PFSK-1 (cell line): ENCODE measurements around the gene KRTAP10-8.

ENCODE experiments used
- FOXP2 ChIP-seq: optimal IDR thresholded peaks from 2 replicates; pipeline ENCODE3; 2011; ENCODE audit warnings: borderline replicate concordance, control low read depth, inconsistent platforms; ENCODE audit not compliant: insufficient read depth; ENCODE audit errors: extremely low read length, extremely low read depth
- POLR2AphosphoS5 ChIP-seq: IDR thresholded peaks from 2 replicates; pipeline ENCODE4 v1.6.1; 2012; ENCODE audit warnings: low read depth, mild to moderate bottlenecking, control low read depth, low read length, moderate library complexity
- SIN3A ChIP-seq: IDR thresholded peaks from 2 replicates; pipeline ENCODE4 v1.6.1; 2012; ENCODE audit warnings: mild to moderate bottlenecking, low read length, moderate library complexity, borderline replicate concordance; ENCODE audit not compliant: insufficient read depth
- TAF1 ChIP-seq: IDR thresholded peaks from 2 replicates; pipeline ENCODE4 v1.6.1; 2012; ENCODE audit warnings: low read length, control low read depth, borderline replicate concordance; ENCODE audit not compliant: insufficient read depth
- TF ChIP-seq, protein P1 (sequence below), 2 experiments: IDR thresholded peaks; 2 replicates each; pipeline versions ENCODE4 v1.6.1 to v1.8.0; 2011 to 2012; ENCODE audit warnings: low read depth in 2 of 2, low read length in 2 of 2, control low read depth in 1 of 2, inconsistent platforms in 1 of 2, mild to moderate bottlenecking in 1 of 2, moderate library complexity in 1 of 2; ENCODE audit not compliant: insufficient read depth in 1 of 2

The KRTAP10-8 gene

DNA sequence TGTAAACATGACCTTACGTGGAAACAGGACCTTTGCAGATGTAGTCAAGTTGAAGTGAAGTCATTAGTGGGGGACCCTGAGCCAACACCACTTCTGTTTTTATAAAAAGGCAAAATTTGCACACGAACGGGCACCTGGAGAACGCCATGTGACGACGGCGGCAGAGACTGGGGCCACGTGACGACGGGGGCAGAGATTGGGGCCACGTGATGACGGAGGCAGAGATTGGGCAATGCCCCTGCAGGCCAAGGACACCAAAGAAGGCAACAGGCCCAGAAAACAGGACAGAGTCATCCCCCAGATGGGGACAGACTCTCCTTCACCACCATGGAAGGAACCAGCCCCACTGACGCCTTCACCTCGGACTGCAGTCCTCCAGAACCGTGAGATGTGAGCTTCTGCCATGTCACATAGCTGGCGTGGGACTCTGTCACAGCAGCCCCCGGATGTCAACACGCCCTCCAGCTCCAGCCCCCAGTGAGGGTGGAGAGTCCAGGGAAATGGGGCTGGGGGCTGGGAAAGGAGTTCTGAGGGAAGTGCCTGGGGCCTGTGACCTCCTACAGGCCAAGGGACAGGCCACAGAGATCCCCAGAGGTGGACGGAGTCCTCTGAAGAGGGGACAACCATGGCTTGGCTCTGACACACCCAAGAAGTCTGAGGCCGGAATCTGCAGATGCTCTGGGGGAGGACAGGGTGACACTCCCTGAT is 38.5 kb downstream of the KRTAP10-8 start:
- no peak for TF ChIP-seq FOXP2
- no peak for TF ChIP-seq POLR2AphosphoS5
- no peak for TF ChIP-seq SIN3A
- TF ChIP-seq, protein P1, sequence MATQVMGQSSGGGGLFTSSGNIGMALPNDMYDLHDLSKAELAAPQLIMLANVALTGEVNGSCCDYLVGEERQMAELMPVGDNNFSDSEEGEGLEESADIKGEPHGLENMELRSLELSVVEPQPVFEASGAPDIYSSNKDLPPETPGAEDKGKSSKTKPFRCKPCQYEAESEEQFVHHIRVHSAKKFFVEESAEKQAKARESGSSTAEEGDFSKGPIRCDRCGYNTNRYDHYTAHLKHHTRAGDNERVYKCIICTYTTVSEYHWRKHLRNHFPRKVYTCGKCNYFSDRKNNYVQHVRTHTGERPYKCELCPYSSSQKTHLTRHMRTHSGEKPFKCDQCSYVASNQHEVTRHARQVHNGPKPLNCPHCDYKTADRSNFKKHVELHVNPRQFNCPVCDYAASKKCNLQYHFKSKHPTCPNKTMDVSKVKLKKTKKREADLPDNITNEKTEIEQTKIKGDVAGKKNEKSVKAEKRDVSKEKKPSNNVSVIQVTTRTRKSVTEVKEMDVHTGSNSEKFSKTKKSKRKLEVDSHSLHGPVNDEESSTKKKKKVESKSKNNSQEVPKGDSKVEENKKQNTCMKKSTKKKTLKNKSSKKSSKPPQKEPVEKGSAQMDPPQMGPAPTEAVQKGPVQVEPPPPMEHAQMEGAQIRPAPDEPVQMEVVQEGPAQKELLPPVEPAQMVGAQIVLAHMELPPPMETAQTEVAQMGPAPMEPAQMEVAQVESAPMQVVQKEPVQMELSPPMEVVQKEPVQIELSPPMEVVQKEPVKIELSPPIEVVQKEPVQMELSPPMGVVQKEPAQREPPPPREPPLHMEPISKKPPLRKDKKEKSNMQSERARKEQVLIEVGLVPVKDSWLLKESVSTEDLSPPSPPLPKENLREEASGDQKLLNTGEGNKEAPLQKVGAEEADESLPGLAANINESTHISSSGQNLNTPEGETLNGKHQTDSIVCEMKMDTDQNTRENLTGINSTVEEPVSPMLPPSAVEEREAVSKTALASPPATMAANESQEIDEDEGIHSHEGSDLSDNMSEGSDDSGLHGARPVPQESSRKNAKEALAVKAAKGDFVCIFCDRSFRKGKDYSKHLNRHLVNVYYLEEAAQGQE (IDR thresholded peaks at IDR 0.05; ENCODE audit: insufficient read depth in 1 of 2, low read depth in 2 of 2, low read length in 2 of 2), result no peak

DNA sequence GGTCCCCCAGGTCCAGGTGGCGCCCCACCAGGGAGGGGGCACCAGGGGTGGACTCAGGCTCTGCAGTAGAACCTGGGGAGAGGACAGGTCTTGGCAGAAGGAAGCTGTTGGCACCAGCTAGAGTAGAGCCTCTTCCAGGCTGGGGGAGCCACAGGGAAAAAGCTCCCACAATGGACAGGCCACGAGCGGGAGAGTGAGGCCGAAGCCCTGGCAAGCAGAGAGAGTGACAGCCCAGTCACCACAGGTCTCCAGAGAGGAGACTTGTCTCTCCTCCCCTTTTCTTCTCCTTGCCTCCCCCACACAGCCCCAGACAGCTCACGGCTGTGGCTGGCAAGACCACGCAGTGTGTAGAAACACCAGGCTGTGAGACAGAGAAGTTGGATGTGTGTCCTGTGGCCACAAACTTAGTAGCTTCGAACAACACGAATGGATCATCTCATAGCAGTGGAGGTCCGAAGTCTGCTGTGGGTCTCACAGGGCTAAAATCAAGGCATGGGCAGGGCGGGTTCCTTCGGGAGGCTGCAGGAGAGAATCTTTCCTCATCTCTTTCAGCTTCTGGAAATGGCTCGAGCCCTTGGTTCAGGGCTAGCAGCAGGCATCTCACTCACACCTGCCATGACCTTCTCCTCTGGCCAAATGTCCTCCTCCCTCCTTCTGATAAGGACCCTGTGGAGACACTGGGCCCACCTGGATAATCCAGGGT is 39.2 kb downstream of the KRTAP10-8 start:
- TF ChIP-seq, protein P1 (IDR thresholded peaks at IDR 0.05; ENCODE audit: insufficient read depth in 1 of 2, low read depth in 2 of 2, low read length in 2 of 2), result no peak
- no peak for TF ChIP-seq POLR2AphosphoS5
- no peak for TF ChIP-seq FOXP2
- TF ChIP-seq SIN3A, result no peak
- no peak for TF ChIP-seq TAF1

DNA sequence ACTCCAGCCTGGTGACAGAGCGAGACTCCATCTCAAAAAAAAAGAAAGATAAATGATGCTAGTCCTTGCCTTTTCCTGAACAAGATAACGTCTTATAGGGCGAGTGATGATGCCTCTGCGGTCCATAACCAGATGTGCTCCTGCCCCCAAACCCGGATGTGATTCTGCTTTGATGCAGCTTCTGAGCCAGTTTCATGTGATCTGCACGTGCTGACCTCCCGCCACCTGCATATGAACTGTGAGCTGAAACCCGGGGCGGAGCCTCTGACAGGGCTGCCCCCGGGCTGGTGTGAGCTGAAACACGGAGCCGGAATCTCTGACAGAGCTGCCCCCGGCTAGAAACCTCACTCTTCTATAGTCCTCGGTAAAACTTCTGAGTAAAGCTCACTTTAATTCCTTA is 41.2 kb downstream of the KRTAP10-8 start:
- TF ChIP-seq SIN3A, result no peak
- TF ChIP-seq FOXP2, result no peak
- TF ChIP-seq, protein P1 (IDR thresholded peaks at IDR 0.05; ENCODE audit: insufficient read depth in 1 of 2, low read depth in 2 of 2, low read length in 2 of 2), result no peak
- no peak for TF ChIP-seq POLR2AphosphoS5
- no peak for TF ChIP-seq TAF1

DNA sequence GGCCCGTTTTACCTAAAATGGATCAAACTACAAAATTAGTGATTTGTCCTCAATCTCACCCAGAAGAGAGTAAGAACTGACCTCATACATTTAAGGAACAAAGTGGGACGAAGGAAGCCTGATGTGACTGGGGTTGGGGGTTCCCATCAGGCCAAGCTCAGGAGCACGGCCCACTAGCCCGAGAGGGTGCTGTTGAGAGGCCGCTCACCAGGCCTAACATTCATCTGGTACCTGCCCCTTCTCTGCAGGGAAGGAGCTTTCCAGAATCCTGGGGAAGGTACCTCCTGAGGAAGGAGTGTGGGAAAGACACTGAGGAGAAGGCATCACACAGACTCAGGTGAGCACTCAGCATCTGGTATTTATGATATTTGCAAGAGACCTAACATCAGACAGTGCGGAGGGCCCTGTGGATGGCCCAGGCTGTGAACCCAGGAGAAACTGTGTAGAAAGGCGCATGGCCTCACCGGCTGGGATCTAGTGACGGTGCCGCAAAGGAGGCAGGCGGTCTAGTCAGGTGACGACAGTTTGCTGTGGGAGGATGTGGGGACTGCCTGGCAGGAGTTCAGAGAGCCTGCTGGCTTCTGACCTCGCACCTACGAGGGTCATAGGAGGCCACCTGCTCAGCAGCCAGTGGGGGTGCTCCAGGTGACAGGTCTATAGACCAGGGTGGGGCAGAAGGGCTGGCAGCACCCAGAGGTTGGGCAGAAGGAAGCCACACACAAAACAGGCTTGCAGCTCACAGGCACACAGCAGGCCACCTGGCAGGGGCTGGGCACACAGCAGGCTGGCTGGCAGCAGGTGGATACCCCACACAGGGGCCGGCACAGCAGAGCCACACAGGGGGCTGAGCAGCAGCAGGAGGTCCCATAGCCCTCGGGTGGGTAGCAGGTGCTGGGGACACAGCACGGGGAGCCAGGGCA is 42.0 kb downstream of the KRTAP10-8 start:
- no peak for TF ChIP-seq TAF1
- TF ChIP-seq SIN3A, result no peak
- no peak for TF ChIP-seq POLR2AphosphoS5
- TF ChIP-seq FOXP2, result no peak
- TF ChIP-seq, protein P1 (IDR thresholded peaks at IDR 0.05; ENCODE audit: insufficient read depth in 1 of 2, low read depth in 2 of 2, low read length in 2 of 2), result no peak
